Measurements from ENCODE around the gene NPFF.
A peak's percentile ranks its signal among the peaks of the same experiment; 100 is the strongest.
"Not testable (repeated sequence)": the region's sequence is repeated elsewhere in the genome, so short reads cannot be mapped to it uniquely, and the experiment has no call there.

The NPFF gene

GRCh38 chr12:53493610-53494391, 13.5 kb downstream of the NPFF start:
- DNase-seq = no peak

GRCh38 chr12:53492830-53493609, 14.3 kb downstream of the NPFF start:
- peak; percentile 85 for DNase-seq

DNA sequence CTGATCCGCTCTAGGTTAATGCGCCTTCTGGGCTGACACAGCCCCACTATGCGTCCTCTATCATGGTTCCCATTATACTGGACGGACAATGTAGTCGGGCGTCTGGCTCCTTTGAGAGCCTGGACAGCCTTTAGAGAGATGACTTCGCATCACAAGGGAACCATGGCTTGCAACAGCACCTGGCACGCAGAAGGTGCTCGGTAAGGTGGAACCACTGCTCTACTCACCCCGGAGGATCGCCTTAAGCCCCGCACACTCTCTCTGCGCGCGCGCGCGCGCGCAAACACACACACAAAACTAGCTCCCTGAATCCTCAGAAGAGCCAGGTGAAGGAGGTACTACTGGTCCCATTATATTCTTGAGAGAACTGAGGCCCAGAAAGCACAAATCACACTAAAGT, 15.1 kb downstream of the NPFF start:
- no peak for DNase-seq

DNA sequence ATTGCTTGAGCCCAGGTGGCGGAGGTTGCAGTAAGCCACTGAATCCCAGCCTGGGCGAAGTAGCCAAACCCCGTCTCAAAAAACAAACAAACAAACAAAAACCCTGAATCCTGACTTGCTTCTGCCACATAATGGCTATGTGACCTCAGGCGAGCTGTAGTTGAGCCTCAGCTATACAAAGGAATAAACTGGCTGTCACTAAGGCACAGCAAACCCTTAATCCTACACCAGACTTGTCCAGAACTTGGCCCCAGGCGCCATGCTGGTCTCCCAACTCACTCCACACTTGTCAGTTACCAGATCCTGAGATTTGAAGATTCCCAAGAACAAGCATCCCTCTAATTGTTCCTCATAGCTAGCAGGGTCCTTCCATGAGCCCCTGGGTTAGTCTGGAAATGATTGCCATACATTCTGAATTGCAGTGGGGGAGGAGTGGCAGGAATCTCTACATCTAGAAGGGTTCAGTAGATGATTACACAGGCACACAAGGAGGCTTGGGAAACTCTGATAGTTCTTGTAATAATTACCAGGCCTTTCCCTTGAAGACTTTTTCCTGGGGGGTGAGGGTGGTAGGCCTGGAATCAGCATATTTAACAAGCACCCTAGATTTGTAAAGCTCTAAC, 17.9 kb downstream of the NPFF start:
- DNase-seq = no peak

DNA sequence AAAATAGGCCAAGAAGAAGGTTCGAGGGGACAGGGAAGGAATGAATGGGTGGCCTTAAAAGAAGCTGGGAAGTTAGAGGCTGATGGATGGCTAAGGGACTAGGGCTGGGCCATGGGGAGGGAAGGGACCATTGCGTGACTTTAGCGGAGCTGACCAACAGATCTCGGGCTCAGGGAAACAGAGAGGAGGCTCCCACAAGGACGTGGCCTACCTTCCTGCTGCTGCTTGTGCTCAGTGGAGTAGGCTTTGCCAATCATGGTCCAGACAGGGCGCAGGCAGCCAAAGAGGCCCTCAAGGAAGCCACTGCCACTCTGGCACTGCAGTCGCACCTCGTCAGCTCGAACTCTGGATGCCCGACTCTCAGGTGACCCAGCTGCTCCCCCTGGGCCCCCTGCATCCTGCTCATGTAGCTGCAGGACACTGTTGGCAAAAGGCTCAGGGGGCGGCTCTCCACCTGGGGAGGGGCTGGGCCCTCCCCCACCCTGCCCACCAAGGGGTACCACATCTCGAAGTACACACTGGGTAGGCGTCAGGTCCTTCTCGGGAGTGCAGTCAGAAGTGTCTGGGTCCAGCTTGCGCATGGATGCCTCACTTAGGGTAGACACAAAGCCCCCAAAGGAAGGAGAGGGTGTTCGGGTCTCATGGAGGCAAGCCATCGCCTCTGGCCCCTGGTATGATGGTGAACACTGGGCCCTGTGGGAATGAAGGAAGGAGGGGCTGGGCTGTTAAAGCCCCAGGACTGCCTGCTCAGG, 20.4 kb downstream of the NPFF start:
- DNase-seq = no peak

DNA sequence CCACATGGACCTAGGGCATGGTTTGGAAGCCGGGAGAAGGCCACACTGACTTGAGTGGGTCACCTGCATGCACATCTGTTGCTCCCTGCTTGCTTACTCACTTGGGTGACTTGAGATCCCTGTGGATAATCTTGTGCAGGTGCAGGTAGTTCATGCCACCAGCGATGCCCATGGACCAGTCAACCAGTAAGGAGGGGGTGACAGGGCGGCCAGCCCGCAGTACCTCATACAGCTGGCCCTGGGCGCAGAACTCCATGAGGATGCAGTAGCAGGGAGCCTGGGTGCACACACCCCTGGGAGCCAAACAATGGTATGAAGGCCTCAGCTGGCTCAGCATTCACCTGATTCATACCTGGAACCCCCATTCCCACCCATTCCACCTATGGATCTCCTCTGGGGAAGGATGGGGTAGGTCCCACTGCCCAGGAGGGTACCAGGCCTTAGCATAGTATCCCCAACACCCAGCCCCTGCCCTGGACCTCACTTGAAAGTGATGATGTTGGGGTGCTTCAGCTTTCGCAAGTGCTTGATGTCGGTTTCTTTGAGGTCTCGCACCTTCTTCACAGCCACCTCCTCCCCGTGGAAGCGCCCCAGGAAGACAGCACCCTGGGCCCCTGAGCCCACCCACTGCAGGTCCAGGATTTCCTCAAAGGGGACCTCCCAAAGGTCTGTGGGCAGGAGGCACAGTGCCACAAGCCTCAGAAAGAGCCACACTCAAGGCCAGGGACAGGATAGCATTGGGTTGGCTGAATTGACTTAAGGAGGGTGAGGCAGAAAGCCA, 21.1 kb downstream of the NPFF start:
- no peak for DNase-seq

DNA sequence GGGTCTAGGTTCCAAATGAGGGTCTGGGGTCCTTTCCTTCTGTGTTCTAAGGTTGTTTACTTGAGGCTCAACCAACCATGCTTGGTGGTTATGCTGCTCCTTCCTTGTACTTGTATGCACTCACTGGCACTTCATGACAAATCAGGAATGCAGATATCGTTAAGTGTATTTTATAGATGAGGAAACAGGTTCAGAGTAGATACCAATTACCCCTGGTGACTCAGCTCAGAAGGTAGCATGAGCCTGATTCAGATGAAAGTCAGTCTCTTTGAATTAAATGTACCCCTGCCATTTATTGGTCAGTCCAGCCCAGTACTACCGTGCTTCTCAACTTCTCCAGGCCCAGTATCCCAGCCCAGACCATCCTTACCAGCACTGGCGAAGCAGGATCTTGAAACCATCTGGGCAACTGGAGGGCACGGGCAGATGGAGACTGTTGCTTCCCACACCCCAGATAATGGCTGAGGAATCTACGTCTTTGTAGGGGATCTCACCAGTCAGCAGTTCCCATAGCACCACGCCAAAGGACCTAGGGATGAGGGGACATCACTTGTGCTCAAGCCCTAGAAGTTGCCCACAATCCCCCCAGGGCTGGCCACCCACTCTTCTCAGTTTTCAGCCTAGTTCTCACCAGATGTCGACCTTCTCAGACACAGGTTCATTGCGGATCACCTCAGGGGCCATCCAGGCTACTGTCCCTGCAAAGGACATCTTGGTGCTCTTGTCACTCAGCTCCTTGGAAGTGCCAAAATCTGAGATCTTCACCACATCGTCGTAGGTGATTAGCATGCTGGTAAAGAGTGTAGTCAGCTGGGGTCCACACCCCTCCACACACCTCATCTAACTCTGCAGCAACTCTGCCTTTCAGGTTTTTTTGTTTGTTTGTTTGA, 22.4 kb downstream of the NPFF start:
- DNase-seq = no peak

DNA sequence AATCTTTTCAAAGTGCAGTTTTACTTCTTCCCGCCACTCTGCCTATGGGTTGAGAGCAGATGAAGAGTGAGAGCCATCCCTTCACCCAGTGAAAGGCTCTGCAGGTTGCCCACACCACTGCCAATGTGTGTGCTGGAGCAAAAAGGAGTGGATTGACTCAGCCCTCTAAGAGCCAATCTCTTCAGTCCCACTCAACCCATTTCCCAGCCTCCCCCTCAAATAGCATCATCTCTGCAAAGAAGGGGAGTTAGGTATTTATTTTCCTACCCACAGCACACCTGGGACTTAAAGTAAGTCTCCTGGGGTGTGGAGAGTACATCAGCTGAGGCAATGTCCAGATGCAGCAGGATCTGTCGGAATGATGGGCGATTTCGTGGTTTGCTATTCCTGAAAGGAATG, 23.3 kb downstream of the NPFF start:
- DNase-seq = no peak

- no peak for DNase-seq
Observed at GRCh38 chr12:53483225-53483978, 23.9 kb downstream of the NPFF start.

DNA sequence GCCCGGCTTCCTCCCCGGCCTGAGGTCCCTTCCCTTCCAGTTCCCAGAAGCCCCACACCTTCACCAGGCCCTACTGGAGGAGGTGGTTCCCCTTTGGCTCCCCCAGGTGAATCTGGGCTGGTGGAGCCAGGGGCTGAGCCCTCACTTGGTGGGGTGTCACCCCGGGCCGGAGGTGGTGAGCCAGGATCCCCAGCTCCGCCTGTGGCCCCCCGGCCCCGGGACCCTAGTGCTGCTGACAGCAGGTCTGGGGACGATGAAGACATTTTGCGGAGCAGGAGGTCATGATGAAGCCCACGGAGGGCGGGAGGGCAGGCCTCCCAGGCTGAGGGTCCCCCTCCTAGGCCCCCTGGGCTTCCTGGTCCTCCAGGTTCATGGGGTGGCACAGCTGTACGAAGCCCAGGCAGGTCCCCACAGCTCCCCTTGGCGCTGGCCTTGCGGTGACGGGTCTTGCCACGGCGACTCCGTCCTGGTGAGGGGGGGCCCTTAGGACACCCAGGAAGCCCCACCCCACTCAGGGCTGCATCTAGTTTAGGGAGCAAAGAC, 24.6 kb downstream of the NPFF start:
- no peak for DNase-seq

DNA sequence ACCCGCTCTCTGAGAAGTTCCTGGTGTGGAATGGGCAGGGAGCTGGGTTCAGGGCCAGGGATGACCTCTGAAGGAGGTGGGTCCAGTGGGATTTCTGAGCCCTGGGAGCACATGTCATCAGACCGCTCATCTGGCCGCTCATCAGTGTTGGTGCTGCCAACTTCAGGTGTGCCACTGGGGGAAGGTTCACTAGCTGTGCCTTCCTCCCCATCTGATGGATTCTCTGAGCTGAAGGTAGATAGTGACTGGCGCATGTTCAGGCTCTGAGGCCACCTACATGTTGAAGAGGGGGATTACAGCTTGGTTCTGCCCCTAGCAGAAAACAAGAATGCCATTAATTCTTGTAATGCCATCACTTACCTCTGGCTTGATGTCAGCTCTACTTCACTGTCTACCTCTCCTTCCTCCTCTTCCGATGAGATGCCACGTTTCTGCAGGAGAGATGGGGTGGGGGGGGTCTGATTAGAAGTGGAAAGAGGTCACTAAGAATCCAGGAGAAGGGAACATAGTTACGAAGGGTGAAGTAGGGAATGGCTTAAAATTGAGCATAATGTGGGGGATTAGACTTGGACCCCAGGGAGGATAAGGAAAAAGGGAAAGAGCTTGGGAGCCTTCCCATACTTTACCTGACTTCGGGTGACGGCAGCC, 25.2 kb downstream of the NPFF start:
- no peak for DNase-seq

DNA sequence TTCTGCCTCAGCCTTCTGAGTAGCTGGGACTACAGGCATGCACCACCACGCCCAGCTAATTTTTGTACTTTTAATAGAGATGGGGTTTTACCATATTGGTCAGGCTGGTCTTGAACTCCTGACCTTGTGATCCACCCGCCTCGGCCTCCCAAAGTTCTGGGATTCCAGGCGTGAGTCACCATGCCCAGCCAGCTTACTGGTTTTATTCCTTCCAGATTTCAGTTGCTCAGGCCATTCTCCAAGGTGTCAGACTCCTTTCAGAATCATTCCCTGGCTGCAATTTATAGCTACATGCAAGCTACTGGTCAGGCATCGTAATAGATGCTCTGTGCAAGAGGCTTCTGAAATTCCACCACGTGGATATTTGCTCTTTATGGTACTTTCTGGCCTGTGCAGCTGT, 25.8 kb downstream of the NPFF start:
- not testable (repeated sequence) for DNase-seq

- no peak for DNase-seq
Observed at GRCh38 chr12:53480491-53481442, 26.5 kb downstream of the NPFF start.

GRCh38 chr12:53479331-53479730, 28.0 kb downstream of the NPFF start:
- no peak for DNase-seq

GRCh38 chr12:53478865-53479264, 28.4 kb downstream of the NPFF start:
- DNase-seq = no peak

- no peak for DNase-seq
Observed at GRCh38 chr12:53476769-53477209, 30.5 kb downstream of the NPFF start.

DNA sequence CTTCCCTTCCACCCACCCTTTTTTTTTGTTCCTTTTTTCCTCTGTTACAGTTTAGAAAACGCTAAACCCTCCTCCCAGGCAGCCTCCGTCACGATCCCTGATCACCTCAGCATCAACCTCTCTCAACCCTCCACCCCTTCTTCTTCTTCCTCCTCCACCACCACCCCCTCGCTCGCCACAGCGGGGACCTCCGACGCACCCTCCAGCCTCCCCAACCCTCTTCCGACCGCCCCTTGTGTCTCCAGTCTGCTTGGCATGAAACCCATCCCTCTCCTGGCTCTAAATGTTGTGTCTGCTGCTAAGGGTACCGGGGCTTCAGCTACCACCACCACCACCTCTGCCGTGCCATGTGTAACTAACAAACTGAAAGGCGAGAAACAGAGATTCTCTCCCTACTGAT, 32.5 kb downstream of the NPFF start:
- DNase-seq = no peak

DNA sequence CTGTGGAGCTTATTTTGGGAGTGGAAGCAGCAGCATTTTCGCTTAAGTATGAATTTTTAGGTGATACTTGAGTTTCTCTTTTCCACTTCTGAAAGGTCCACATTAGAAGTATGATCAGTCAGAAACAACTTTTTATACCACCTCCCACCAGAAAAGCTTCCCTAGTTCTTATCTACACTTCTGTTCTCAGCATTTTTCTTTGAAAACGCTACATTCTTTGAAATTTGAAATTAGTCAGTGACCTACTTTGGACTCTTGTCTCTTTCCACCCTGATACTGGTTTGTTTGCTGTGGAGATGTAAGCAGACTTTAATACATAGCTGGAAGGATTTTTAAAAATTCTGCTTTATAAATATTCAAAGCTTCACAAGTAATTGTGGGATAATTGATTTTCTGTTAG, 33.2 kb downstream of the NPFF start:
- no peak for DNase-seq

Data from activated CD4-positive, alpha-beta T cell treated with anti-CD3 and anti-CD28 coated beads, Interleukin-2, amount 50 U/mL, for 16 hours (primary cell).